K562 (cell line): ENCODE data around the gene CA7. TPM values are rescaled to one million over a fixed set of nuclear protein-coding genes. Genes with fewer than 3 reads are reported as not detected.
A peak's percentile ranks its signal among the peaks of the same experiment; 100 is the strongest.

Source experiments
- AFF1 ChIP-seq, 2 experiments: fragments of 450-650 bp; IDR thresholded peaks; 2 replicates each; pipeline ENCODE4 v1.6.1; 2018; ENCODE audit warnings: mild to moderate bottlenecking in 2 of 2, low read depth in 1 of 2; ENCODE audit not compliant: partially characterized antibody in 2 of 2
- ATF1 ChIP-seq, 2 experiments: fragments of 450-650 bp in 1 of 2; IDR thresholded peaks; 2 replicates each; pipeline ENCODE4 v1.6.1; 2016; ENCODE audit warnings: missing compliant biosample characterization in 1 of 2, missing genetic modification characterization in 1 of 2
- CBX3 ChIP-seq, 2 experiments: IDR thresholded peaks; 1 replicate in 1 of 2; 2 replicates in 1 of 2; pipeline ENCODE4 v1.6.1; 2012; ENCODE audit warnings: inconsistent platforms in 2 of 2, low read length in 2 of 2, borderline replicate concordance in 1 of 2, control low read depth in 1 of 2
- CCNT2 ChIP-seq: IDR thresholded peaks from 2 replicates; pipeline ENCODE4 v1.6.1; 2011; ENCODE audit warnings: borderline replicate concordance, low read depth, mild to moderate bottlenecking, moderate library complexity, mixed read lengths, low read length; ENCODE audit not compliant: insufficient read length; ENCODE audit errors: extremely low read depth
- CXXC5 ChIP-seq: fragments of 250-450 bp; sonication (Bioruptor Pico); IDR thresholded peaks from 2 replicates; pipeline ENCODE4 v1.8.0; 2022; ENCODE audit warnings: inconsistent platforms, mild to moderate bottlenecking, moderate library complexity
- DACH1 ChIP-seq: fragments of 450-650 bp; IDR thresholded peaks from 2 replicates; pipeline ENCODE4 v1.6.1; 2018; ENCODE audit not compliant: partially characterized antibody
- JUND ChIP-seq, 2 experiments: IDR thresholded peaks; 2 replicates in 1 of 2; 3 replicates in 1 of 2; pipeline ENCODE4 v1.6.1; 2011; ENCODE audit warnings: borderline replicate concordance in 2 of 2, low read depth in 2 of 2, low read length in 2 of 2, improper control_type of control experiment in 1 of 2, missing biosample characterization in 1 of 2, missing genetic modification characterization in 1 of 2, missing genetic modification reagents in 1 of 2
- KAT8 ChIP-seq: fragments of 450-650 bp; IDR thresholded peaks from 2 replicates; pipeline ENCODE4 v1.6.1; 2016; ENCODE audit warnings: low read depth, mild to moderate bottlenecking
- KDM2B ChIP-seq: fragments of 250-450 bp; sonication (Bioruptor Pico); IDR thresholded peaks from 2 replicates; pipeline ENCODE4 v1.8.0; 2021; ENCODE audit warnings: mild to moderate bottlenecking, moderate library complexity
- LEF1 ChIP-seq: fragments of 450-650 bp; IDR thresholded peaks from 2 replicates; pipeline ENCODE4 v1.6.1; 2016; ENCODE audit warnings: mild to moderate bottlenecking
- MCM2 ChIP-seq: fragments of 450-650 bp; IDR thresholded peaks from 2 replicates; pipeline ENCODE4 v1.6.1; 2017; ENCODE audit warnings: low read depth, mild to moderate bottlenecking
- MXI1 ChIP-seq: IDR thresholded peaks from 2 replicates; pipeline ENCODE4 v1.6.1; 2011; ENCODE audit warnings: low read depth, mild to moderate bottlenecking, improper control_type of control experiment, low read length
- MYBL2 ChIP-seq, 2 experiments: fragments of 450-650 bp in 1 of 2; sonication (generic) in 1 of 2; formaldehyde crosslinking in 1 of 2; IDR thresholded peaks; 2 replicates each; pipeline versions ENCODE4 v1.6.1 to v1.8.1; 2017 to 2022; ENCODE audit warnings: borderline replicate concordance in 1 of 2, inconsistent platforms in 1 of 2, low read depth in 1 of 2, mild to moderate bottlenecking in 1 of 2, missing genetic modification reagents in 1 of 2, moderate library complexity in 1 of 2
- POLR2G ChIP-seq: fragments of 200-400 bp; formaldehyde crosslinking; IDR thresholded peaks from 2 replicates; pipeline ENCODE4 v1.6.1; 2017; ENCODE audit warnings: low read depth, mild to moderate bottlenecking, antibody characterized with exemption, low read length, moderate library complexity
- POLR2H ChIP-seq: IDR thresholded peaks from 2 replicates; pipeline ENCODE4 v1.6.1; 2016; ENCODE audit warnings: missing genetic modification characterization, low read depth, mild to moderate bottlenecking, control low read depth, missing compliant biosample characterization, moderate library complexity
- PRPF4 ChIP-seq: fragments of 200-400 bp; formaldehyde crosslinking; IDR thresholded peaks from one replicate; pipeline ENCODE4 v1.6.1; 2017; ENCODE audit warnings: low read length, low read depth, mild to moderate bottlenecking; ENCODE audit not compliant: insufficient read depth, poor library complexity, severe bottlenecking
- XRCC5 ChIP-seq: fragments of 200-400 bp; formaldehyde crosslinking; IDR thresholded peaks from 2 replicates; pipeline ENCODE4 v1.6.1; 2017; ENCODE audit warnings: low read depth, mild to moderate bottlenecking, low read length
- ZZZ3 ChIP-seq: fragments of 450-650 bp; IDR thresholded peaks from 2 replicates; pipeline ENCODE4 v1.6.1; 2016; ENCODE audit warnings: antibody characterized with exemption, mild to moderate bottlenecking, moderate library complexity
- polyA plus RNA-seq, 8 experiments: library from polyadenylated mRNA; depleted of rRNA in 4 of 8; stranded (reverse) in 5 of 8; unstranded in 3 of 8; fragments of >200 nt; fragmentation: Nextera tagmentation in 2 of 8; fragmentation: Illumina TruSeq in 1 of 8; extraction: Ambion mirVana in 2 of 8; extraction: Trizol in 1 of 8; gene quantifications; 2 replicates each; pipeline versions ENCODE4 v1.2.1 to v1.2.3, GENCODE V29; 2011 to 2014; ENCODE audit warnings: inconsistent platforms in 1 of 8, missing spikeins in 1 of 8
- total RNA-seq, 7 experiments: library from RNA; depleted of rRNA in 6 of 7; stranded (reverse); fragments of >200 nt in 6 of 7; fragmentation: Illumina TruSeq in 2 of 7; extraction: Trizol in 2 of 7; gene quantifications; 2 replicates each; pipeline versions ENCODE4 v1.2.1 to v1.2.3, GENCODE V29; 2011 to 2021; ENCODE audit warnings: low replicate concordance in 1 of 7
- TF ChIP-seq, protein P1 (sequence below): fragments of 250-450 bp; sonication (Bioruptor Pico); IDR thresholded peaks from 2 replicates; pipeline ENCODE4 v1.5.0; 2022; ENCODE audit warnings: mild to moderate bottlenecking

Gene CA7
- total and polyA plus RNA-seq, 9 of the 15 experiments (the other 6 are each of a cell fraction or from before 2014, with no cell fraction given), result 0.03 to 0.07 (median 0.05) TPM; not detected in 5

GRCh38 chr16:66830422-66831404, 13.5 kb upstream of the CA7 start, which contains the start of gene NAE1 (continued):
- no peak; the same call in 1 of the 2 replicates for TF ChIP-seq JUND (IDR thresholded peaks at IDR 0.05; ENCODE audit: borderline replicate concordance, low read depth, low read length)
- TF ChIP-seq JUND (tag; IDR thresholded peaks at IDR 0.05; ENCODE audit: borderline replicate concordance, low read depth, low read length), result no peak; the same call in 2 of the 3 replicates
- peak; percentile 76; the same call in 1 of the 2 replicates for TF ChIP-seq XRCC5
- TF ChIP-seq CCNT2, result peak; percentile 83
- no peak for TF ChIP-seq DACH1
- TF ChIP-seq POLR2G, result peak; percentile 98
- TF ChIP-seq MYBL2 (IDR thresholded peaks at IDR 0.05; ENCODE audit: low read depth), result no peak
- no peak for TF ChIP-seq MYBL2 (CRISPR knock-in tag; IDR thresholded peaks at IDR 0.05; ENCODE audit: borderline replicate concordance)
- TF ChIP-seq, protein P1, sequence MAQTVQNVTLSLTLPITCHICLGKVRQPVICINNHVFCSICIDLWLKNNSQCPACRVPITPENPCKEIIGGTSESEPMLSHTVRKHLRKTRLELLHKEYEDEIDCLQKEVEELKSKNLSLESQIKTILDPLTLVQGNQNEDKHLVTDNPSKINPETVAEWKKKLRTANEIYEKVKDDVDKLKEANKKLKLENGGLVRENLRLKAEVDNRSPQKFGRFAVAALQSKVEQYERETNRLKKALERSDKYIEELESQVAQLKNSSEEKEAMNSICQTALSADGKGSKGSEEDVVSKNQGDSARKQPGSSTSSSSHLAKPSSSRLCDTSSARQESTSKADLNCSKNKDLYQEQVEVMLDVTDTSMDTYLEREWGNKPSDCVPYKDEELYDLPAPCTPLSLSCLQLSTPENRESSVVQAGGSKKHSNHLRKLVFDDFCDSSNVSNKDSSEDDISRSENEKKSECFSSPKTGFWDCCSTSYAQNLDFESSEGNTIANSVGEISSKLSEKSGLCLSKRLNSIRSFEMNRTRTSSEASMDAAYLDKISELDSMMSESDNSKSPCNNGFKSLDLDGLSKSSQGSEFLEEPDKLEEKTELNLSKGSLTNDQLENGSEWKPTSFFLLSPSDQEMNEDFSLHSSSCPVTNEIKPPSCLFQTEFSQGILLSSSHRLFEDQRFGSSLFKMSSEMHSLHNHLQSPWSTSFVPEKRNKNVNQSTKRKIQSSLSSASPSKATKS (CRISPR knock-in tag), result no peak
- no peak for TF ChIP-seq KAT8
- no peak for TF ChIP-seq ATF1 (CRISPR knock-in tag; IDR thresholded peaks at IDR 0.05)
- peak; percentile 49; the same call in 1 of the 2 replicates for TF ChIP-seq ATF1 (tag; IDR thresholded peaks at IDR 0.05)
- peak in 1 of 2 experiments; percentile 84; a peak in 1 of 3 replicates for TF ChIP-seq CBX3 (IDR thresholded peaks at IDR 0.05; ENCODE audit: borderline replicate concordance in 1 of 2, low read length in 2 of 2)
- no peak for TF ChIP-seq MXI1
- TF ChIP-seq LEF1, result no peak
- TF ChIP-seq PRPF4, result peak; percentile 36
- no peak for TF ChIP-seq AFF1 (IDR thresholded peaks at IDR 0.05; ENCODE audit: low read depth in 1 of 2, partially characterized antibody in 2 of 2)
- TF ChIP-seq MCM2, result no peak
- TF ChIP-seq CXXC5 (CRISPR knock-in tag), result peak; percentile 83
- 0 out of 2 replicates have a peak, but pooled peaks have one; percentile 31 for TF ChIP-seq KDM2B (CRISPR knock-in tag)
- TF ChIP-seq POLR2H, result peak; percentile 11; the same call in 1 of the 2 replicates
- no peak for TF ChIP-seq ZZZ3
